ENCODE results near the gene ZBTB7B.
A peak's percentile ranks its signal among the peaks of the same experiment; 100 is the strongest.
"Not testable (repeated sequence)": the region's sequence is repeated elsewhere in the genome, so short reads cannot be mapped to it uniquely, and the experiment has no call there.

Gene ZBTB7B

DNA sequence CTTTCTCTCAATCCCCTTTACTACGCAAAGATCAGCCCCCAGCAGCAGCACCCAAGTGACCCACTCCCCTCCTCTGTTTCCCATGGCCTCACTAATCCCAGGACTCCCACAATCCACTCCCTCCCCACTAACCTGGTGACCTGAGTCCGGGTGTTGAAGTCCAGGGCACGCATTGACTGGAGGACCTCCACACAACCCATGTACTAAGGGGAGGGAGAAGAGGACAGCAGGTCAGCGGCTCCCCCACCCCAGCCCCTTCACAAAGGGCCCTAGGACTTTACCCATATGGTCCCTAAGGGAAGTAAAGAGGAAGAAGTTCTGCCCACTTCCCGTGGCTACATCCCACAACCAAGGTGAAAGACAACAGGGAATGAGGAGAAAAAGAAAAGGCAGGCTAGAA is 33.4 kb upstream of the ZBTB7B start:
- no peak for DNase-seq

DNA sequence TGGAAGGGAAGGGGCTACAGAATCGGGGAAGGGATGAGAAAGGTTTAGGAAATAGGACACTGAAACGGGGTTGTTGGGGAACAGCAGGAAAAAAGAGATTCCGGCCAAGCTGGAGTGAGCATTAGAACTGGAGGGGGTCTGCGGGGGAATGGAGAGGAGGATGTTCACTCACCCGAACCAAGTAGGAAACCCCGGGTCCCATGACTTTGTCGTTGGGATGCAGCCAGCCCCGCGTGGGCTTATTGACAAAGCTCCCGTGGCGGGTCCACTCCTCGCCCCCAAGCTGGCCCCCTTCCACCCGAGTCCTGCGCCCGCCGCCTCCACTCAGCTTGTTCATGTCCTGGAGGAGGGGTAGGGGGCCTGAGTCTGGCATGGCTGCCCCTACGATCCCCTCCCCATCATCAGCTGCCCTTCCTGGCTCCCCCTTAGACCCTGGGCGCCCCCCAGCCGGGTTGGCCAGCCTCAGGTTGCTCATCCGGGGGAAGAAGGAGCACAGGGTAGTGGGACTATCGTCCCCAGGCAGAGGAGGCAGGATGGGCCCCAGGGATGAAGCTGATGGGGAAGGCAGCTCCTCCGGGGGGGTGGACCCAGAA is 32.6 kb upstream of the ZBTB7B start:
- DNase-seq = no peak

DNA sequence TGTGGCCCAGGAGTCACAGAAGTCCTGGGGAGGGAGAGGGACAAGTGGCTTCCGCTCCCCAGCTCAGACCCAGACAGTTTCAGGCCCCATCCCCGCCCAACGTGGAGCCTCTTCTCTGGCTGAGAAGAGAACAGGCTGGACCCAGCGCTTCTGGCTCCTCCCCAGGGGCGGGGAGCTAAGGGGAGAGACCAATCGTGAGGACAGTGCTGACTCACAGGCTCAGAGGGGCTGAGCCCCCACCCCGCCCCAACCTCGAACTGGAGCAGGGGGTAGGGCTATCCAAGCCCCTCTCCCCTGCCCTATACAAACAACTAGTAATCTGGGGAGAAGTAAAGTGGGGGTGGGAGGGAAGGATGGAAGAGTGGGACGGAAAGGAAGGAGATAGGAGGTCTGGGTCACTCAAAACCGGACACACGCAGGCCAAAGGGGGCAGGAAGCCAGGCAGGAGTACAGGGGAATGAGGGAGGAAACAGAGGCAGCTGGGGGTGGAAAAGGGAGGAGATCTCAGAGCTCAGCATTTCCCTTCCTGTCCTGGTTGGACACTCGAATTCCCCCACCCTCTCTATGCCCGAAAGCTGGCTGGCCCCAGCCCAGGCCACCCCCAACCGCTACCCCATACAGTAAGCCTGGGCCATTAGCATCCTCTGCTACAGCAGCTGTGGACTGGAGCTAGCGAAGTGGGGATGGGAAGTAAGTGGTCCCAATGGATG is 31.8 kb upstream of the ZBTB7B start, which contains the start of gene SHC1:
TSS of gene SHC1 (minus strand) at position 117 of the 710 bp plus-strand sequence. CDS start 221 bp downstream, outside the sequence.
- no peak for DNase-seq

DNA sequence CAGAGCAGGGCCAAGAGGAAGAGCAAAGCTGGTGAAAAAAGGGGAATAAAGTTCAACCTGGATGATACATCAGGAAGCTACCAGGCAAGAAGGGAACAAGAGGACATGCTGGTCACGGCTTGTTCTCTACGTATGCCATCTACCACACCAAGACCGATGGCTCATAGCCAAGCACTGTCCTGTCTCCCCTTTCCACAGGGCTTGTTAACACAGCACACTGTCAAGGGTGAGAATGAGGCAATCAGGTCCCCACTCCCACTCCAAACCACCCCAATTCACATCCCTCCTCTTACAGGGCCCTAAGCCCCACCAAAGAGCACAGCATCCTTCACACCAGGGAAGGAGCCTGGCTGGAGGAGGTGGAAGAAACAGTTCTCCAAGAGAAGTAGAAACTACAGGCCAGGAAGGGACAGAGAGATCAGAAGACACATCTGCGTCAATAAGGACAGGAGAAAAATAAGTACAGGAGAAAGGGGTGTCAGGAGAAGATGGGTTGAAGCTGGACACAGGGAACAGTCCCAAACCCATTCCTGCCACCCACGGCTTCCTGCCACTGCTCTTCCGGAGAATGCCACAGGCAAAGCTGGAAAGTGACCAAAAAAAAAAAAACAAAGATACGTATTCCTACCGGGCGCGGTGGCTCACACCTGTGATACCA is 31.1 kb upstream of the ZBTB7B start:
- no peak for DNase-seq

DNA sequence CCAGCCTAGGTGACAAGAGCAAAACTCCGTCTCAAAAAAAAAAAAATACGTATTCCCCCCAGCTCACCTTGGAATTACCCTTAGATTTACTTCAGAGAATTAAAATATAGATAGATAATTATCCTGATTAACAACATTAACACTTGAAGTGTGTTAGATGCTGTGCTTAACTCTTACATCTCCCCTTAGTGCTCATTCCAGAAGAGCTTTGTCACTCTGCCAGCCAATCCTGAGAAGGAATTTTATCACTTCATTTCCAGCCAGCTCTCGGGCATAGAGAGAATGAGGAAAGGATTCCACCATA is 30.4 kb upstream of the ZBTB7B start:
- no peak for DNase-seq

DNA sequence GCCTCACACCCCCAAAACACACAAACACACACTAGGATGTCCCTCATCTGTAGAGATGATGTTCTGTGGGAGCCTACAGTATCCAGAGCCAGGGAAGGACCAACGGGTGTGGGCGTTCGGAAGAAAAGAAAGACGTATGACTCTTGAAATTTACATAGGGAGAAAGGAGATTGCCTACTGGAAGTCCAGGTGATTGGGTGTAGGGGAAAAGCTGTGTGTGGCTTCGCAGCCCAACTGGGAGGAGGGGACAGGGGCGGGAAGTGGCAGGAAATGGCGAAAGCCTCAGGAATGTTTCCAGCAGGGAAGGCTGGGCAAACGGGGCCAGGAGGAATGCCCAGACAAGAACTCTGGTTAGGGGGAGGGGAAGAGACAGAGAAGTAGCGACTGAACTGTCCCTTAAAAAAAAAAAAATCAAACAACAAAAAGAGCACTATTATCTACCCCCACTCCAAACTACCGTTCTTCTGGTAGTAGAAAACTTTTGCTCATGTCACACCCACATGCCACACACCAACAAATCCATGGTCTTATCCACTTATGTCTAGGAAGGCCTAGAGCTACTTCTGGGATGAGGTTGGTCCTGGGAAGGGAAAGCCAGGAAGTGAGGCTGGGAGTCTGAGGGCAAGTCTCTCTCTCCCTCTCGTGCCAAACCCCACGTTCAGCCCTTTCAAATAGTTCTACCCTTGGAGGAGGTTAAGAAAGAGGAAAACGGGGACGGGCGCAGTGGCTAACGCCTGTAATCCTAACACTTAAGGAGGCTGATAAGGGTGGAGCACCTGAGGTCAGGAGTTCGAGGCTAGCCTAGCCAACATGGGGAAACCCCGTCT is 29.9 kb upstream of the ZBTB7B start:
- no peak for DNase-seq

DNA sequence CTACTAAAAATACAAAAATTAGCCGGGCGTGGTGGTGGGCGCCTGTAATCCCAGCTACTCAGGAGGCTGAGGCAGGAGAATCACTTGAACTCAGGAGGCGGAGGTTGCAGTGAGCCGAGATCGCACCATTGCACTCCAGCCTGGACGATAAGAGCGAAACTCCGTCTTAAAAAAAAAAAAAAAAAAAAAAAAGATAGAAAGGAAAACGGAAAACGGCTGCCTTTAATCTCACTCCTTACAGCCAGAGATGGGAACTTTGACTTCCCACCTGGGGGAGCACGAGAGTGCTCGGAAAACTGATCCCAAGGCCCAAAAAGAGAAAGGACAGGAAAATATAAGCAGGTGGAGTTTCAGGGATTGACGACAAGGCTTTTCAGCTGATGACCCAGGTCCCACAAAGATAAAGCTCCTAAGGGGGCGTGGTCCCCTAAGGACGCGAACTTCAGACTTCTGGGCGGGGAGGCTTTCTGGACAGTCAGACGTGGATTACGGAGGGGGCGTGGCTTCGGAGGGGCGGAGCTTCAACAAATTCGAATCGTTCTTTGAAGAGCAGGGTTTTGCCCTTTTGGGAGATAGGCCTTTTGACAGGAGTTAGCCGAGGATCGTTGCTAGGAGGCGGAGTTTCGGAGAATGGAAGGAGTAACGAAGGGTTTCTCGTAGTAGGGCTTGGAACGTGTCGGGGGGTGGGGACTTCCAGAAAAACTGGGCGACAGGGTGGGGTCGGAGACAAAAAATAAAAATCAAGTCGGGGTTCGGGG is 29.1 kb upstream of the ZBTB7B start:
- DNase-seq = peak; percentile 72

DNA sequence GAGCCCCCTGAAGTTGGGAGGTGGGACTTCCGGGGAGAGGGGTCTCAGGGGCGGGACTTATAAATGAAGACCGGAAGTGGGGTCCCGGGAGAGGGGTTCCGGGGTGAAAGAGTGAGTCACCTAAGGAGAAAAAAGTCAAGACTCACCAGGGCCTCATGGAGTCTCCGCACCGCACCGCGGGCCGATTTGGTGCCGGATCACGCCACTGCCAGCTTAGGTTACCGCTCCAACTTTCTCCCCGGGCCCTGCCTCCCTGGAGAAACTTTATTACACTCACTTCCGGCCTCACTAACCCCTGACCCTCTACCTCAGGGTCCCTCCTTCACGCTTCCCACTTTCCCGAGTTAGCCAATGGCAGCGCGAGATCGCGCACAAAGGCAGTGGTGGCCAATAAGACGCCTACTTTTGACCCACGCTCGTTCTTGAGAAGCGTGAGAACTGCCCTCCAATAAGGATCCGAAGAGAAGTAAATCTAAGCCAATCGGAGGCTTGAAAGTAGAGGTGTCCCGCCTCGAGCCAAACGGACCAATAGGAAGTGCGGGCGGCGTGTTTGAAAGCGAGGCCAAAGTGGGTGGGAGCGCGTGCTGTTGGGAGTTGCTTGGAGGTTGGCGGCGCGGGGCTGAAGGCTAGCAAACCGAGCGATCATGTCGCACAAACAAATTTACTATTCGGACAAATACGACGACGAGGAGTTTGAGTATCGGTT is 28.3 kb upstream of the ZBTB7B start, which contains the start of gene CKS1B:
TSS of gene CKS1B (plus strand) at position 580 of the 706 bp plus-strand sequence. CDS start at position 645, 65 bp downstream.
- DNase-seq = peak; percentile 99

DNA sequence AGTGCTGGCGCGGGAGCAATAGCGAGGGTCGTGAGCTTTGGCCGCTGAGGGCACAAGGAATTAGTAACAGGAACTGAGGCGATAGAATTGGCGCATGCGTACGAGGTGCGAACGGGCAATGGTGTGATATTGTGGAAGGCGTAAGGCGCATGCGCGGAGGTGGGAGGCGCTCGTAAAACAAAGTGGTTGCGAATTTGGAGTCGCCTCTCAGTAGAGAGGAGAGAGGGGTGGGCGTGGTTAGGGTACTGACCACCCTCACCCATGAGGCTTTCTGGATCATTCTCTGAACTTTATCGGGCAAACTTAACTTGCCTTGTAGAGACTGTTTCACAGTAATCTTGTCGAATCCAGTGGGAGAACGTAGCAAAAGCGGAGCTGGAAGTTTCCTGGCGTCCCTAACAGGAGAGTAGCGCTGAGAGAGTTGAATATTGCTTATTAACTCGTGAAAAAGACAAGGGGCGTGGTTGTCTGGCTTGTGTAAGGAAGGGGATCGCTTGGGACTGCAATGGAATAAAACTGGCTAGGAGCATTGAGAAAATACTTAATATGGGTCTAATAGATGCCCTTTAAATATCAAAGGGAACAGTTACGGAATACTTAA is 27.7 kb upstream of the ZBTB7B start:
- DNase-seq = peak; percentile 69

DNA sequence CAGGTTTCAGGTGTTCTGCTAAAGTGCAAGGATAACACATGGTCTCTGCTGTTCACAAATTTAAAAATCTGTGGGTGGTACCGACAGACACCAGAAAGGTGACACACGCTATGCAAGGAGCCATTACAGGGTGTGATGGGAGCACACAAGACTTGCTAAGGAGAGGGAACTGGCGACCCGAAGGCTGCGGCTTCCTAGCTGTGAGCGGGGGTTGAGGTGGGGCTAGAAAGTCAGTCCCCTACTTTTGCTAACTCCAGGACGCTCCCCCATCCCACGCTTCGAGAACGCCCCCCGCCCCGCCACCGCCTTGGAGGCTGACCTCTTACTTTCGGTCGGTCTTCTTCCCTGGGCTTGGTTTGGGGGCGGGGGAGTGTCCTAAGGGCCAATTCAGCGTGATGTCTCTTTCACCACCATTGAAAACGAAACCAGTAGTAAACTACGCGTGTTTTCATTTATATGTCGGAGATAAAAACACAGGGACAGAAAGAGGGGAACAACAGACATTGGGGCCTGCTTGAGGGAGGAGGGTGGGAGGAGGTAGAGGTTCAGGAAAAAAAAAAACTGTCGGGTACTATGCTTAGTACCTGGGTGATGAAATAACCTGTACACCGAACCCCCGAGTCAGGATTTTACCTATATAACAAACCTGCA is 27.1 kb upstream of the ZBTB7B start:
- DNase-seq = no peak

DNA sequence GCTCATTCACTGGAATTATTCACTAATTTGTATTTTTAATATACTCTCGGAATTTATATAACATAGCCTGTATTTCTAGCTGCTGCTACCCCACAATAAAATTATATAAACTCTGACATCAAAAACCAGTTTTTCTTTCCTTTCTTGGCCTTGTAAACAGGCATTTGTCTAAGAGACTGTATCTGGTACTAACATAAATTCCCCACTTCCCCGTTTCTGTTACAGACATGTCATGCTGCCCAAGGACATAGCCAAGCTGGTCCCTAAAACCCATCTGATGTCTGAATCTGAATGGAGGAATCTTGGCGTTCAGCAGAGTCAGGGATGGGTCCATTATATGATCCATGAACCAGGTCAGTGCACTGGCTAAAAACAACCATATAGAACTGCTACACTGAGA is 24.8 kb upstream of the ZBTB7B start:
- not testable (repeated sequence) for DNase-seq

DNA sequence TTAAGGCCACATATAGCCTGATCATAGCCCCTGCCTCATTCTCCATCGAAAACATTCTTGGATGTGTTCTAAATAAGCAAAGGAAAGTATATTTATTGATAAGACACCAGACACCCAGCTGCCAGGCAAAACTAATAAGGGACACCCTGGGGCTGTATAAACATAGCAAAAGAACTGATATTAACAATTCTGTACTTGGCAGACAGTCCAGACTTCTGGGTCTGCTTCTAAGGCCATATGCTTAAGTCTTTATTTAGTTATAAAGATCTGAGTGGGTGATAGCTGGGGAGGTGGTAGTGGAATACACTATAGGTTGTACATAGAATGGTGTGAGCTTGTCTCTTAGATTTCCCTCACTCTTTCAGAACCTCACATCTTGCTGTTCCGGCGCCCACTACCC is 24.2 kb upstream of the ZBTB7B start:
- no peak for DNase-seq

DNA sequence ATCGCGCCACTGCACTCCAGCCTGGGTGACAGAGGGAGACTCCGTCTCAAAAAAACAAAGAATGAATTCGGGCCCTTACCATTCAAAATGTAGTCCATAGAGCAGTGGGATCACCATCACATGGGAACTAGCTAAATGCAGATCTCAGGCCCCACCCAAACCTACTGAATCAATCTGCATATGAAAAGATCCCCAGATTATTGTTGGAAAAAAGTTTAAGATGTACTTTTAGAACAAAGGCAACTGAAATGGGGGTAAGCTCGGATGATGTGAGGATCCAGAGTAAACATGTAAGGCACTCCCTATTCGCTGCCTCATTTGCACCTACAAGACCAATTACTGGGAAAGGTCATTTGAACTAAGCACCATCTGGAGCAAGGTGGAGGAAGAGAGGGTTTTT is 20.3 kb upstream of the ZBTB7B start:
- DNase-seq = no peak

DNA sequence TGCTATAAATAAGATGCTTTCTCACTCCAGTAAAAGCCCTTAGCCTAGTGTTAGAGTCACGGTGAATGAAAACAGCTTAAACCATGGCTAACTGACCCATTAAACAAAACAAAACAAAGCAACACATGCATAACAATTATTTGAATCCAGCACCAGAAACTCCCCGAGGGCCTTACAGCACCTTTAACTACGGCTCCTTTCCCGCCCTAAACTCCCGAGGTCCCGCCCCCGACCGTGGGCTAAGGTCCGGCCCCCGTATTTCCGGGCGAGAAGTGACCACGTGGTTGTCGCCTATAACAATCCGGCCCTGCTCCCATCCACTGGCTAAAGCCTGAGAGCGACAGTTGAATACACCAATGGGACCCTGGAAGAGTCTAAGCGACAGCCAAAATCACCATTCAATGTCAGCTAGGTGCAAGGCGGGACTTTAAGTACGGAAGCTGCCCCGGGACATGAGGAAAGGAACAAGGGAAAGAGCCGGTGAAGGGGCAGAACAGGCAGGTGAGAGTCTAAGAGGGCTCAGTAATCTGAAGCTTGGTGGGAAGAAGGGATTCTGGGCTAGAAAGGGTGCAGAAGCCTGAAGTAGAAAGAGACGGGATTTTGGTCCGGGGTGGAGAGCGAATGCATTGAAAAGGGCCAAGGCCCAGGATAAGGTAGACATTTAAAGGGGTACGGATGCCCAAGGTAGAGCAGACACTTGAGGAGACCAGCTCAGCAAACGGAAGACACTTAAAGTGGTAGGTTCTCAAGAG is 19.5 kb upstream of the ZBTB7B start, which contains the start of gene FLAD1:
TSS of gene FLAD1 (plus strand) at position 448 of the 752 bp plus-strand sequence. CDS start 351 bp downstream, outside the sequence.
- DNase-seq = peak; percentile 98

DNA sequence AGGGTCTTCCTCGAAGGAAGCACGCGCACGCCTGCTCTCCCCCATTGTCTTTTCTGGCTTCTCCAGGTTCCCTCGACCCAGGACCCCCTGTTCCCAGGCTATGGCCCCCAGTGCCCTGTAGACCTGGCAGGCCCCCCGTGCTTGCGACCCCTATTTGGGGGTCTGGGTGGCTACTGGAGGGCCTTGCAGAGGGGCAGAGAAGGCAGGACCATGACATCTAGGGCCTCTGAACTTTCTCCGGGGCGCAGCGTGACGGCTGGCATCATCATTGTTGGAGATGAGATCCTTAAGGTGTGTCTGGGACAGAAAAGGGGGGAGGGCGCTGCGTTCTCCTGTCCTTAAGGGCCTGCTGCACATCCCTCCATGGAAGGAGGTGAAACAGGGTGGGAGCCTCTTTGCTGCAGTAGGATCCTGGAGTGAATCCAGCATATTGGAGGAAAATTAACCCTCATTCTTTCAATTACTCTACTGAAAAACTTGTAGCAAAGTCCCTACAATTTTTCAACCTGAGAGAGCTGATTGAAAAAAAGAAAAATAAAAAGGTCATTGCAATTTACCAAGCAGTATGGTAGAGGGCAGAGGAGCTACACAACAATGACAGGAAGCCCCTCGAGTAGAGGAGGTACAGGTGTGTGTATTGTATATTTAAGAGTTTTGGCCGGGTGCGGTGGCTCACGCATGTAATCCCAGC is 18.7 kb upstream of the ZBTB7B start:
- DNase-seq = no peak

DNA sequence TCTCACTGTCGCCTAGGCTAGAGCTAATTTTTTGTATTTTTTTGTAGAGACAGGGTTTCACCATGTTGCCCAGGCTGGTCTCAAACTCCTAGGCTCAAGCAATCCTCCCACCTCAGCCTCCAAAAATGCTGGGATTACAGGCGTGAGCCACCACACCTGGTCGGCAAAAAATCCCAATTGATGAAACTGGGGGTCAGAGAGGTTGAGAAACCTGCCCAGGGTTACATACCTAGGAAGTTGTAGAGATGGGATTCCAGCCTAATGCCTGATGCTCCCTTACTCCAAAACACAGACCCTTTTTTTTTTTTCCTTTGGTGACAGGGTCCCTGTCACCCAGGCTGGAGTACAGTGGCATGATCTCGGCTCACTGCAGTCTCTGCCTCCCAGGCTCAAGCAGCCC is 15.9 kb upstream of the ZBTB7B start:
- DNase-seq = not testable (repeated sequence)

DNA sequence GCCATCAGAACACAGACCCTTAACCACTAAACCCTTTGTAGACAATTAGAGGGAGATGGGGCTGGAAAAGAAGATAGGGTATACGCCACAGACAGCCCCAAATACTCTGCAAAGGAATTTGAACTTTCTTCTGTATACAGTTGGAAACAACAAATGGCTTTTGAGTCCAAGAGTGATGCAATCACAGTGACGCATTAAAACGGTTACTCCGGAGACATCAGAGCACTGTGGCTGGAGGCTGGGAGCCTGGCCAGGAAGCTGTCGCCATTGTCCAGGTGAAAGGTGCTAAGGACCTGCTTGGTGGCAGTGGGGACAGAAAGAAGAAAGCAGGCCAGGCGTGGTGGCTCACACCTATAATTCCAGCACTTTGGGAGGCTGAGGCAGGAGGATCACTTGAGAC is 15.3 kb upstream of the ZBTB7B start:
- no peak for DNase-seq

DNA sequence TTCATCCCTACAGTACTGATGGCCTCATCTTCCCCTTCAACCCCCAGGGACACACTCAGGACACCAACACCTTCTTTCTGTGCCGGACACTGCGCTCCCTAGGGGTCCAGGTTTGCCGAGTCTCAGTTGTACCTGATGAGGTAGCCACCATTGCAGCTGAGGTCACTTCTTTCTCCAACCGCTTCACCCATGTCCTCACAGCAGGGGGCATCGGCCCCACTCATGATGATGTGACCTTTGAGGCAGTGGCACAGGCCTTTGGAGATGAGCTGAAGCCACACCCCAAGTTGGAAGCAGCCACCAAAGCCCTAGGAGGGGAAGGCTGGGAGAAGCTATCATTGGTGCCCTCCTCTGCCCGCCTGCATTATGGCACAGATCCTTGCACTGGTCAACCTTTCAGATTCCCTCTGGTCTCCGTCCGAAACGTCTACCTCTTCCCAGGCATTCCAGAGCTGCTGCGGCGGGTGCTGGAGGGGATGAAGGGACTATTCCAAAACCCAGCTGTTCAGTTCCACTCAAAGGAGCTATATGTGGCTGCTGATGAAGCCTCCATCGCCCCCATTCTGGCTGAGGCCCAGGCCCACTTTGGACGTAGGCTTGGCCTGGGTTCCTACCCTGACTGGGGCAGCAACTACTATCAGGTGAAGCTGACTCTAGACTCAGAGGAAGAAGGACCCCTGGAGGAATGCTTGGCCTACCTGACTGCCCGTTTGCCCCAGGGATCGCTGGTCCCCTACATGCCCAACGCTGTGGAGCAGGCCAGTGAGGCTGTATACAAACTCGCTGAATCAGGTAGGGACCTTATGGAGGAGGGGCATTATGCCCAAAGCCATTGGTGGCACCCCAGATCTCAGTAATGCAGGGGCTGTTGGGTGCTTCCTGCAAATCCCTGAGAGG is 14.3 kb upstream of the ZBTB7B start:
- no peak for DNase-seq
